NCI-H1694 treated with DMSO at 0.1 percent for 48 hours (cell line): ENCODE measurements around the gene NSMCE4A.
"Not testable (repeated sequence)": the region's sequence is repeated elsewhere in the genome, so short reads cannot be mapped to it uniquely, and the experiment has no call there.

Experiments
- DNase-seq: peaks from one replicate; lab custom pipeline; 2025; lab: John Stamatoyannopoulos, UW

The NSMCE4A gene

GRCh38 chr10:121935702-121936101 is 39.3 kb downstream of the NSMCE4A start:
- DNase-seq = no peak

GRCh38 chr10:121930268-121931085 is 44.5 kb downstream of the NSMCE4A start:
- not testable (repeated sequence) for DNase-seq

DNA sequence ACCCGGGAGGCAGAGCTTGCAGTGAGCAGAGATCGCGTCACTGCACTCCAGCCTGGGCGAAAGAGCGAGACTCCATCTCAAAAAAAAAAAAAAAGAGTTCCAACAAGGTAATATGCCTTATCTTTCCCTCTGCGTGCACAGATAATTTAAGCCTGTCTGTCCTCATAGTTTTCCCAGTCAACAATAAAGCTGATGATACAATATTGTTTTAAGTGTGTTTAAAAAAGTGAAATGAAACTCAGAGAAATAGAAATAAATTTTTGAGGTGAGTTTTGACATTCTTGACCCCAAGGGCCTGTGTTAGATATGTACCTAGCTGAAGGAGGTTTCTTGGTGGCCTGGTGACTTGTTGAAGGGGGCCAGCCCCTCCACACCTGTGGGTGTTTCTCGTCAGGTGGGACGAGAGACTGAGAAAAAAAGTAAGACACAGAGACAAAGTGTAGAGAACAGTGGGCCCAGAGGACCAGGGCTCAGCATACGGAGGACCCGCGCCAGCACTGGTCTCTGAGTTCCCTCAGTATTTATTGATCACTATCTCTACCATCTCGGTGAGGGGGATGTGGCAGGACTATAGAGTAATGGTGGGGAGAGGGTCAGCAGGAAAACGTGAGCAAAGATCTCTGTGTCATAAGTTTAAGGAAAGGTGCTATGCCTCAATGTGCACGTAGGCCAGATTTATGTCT is 45.3 kb downstream of the NSMCE4A start:
- DNase-seq = not testable (repeated sequence)

DNA sequence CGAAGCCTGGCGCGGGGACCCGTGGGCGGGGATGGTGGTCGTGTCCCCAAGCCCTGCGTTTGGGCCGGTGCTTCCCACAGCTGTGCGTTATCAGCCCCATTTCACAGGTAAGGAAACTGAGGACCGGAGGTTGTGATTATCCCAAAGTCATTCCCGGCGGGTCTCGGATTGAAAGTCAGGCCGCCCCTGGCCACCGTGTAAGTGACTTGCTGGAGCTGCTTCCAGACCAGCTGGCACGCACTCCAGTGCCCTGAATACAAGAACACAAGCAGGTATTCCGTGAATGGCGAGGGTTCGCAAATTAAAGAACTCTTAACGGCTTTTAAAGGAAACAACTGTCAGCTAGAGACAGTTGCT is 46.5 kb downstream of the NSMCE4A start:
- no peak for DNase-seq

- peak; percentile 65 for DNase-seq
Measured at GRCh38 chr10:121927841-121928527, 47.0 kb downstream of the NSMCE4A start, which contains the start of gene ATE1. TSS of gene ATE1 (minus strand) at chr10:121928031. CDS start at chr10:121927949, 82 bp downstream.

GRCh38 chr10:121927318-121927840 is 47.6 kb downstream of the NSMCE4A start:
- no peak for DNase-seq

GRCh38 chr10:121926671-121927317 is 48.2 kb downstream of the NSMCE4A start:
- DNase-seq = no peak

DNA sequence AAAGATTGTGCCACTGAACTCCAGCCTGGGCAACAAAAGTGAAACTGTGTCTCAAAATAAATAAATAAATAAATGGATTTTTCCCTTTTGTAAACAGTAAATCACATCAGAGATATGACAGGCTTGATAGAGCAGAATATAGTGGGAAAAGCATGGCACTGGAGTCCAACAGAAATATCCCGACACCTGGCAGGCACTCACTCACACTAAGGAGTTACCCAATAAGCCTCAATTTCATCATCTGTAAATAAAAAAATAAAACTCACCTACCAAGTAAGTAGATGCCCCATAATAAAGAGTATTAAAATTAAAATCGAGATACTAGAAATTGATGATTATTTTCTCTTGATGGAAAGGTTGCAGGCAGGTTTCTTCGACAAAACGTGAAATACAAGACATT is 48.9 kb downstream of the NSMCE4A start:
- no peak for DNase-seq

GRCh38 chr10:121921238-121921931 is 53.6 kb downstream of the NSMCE4A start:
- DNase-seq = no peak

DNA sequence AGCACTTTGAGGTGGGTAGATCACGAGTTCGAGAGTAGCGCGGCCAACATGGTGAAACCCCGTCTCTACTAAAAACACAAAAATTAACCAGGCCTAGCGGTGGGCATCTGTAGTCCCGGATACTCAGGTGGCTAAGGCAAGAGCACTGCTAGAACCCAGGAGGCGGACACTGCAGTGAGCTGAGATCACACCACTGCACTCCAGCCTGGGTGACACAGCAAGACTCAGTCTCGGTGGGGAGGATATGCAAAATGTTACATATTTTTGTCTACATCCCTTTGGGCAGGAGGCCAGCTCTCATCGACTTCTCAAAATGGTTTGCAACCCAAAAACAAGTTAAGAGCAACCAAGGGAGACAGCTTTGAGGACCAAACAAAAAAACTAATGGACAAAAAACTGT is 55.4 kb downstream of the NSMCE4A start:
- DNase-seq = no peak

- DNase-seq = not testable (repeated sequence)
Measured at GRCh38 chr10:121918800-121919199, 56.2 kb downstream of the NSMCE4A start.

DNA sequence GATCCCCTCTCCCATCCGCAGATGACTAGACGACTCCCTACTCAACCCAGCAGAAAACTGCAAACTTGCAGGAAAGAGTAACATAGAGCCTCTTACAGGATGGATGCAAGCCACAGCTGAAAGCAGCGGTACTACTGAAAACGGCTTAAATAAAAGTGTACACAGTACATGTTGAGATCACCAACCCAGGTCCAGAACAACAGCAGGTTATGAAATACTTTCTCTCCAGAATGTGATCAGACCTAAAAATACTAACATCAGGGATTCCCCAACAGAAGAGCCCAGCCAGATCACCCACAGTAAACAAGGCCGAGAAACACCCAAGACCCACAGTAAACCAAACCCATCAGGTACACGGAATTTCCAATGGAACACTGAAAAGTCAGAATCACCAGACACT is 60.4 kb downstream of the NSMCE4A start:
- no peak for DNase-seq

- DNase-seq = no peak
Measured at GRCh38 chr10:121911421-121911697, 63.7 kb downstream of the NSMCE4A start.

DNA sequence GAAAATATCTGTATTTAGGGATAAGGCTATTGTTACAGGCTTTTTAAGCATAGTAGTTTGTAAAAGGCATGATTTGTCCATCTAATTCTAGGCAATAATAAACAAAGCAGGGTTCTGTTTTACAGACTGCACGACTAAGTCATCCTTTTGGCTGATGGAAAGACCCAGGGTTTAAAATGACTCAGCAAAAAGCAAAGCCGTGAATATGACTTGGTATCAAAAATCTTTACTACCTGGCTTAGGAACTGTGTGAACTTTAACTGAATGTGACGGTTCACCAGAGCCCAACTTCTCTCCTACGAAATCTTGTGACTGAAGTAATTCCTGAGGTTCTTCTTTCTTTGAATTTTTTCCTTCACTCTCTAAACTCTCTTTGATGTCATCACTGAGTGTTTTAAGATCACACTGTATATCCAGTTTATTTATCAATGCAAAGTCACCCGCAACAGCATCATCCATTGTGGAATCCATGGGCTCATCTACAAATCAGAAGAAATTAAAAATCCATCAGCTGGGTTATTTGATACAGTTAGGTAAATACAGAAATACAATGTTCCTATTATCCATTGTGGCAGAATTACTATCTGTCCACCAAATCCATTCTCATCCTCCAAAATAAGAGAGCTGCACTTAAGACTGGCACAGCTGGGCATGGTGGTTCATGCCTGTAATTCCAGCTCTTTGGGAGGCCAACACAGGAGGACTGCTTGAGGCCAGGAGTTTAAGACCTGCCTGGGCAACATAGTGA is 64.2 kb downstream of the NSMCE4A start:
- DNase-seq = no peak
